Central memory CD8-positive, alpha-beta T cell (primary cell): Measurements from ENCODE around the gene R3HCC1L.
"Not testable (repeated sequence)": the region's sequence is repeated elsewhere in the genome, so short reads cannot be mapped to it uniquely, and the experiment has no call there.

Source experiments
- ATAC-seq: fragments of 150-1000 bp; cut with Tn5 transposase; replicated peaks from 2 replicates; pipeline ENCODE4 v1.10.0; 2022; ENCODE audit warnings: mild to moderate bottlenecking, moderate FRiP score, moderate number of reproducible peaks; ENCODE audit not compliant: poor library complexity, severe bottlenecking; ENCODE audit errors: extremely low read depth
- DNase-seq, 2 donors: peaks; one replicate each; pipeline ENCODE4 v3.0.0; 2021; ENCODE audit warnings: low spot score in 2 of 2
- H3K27ac Mint-ChIP-seq: one replicate; pipeline ENCODE4 v1.8.0; 2022; ENCODE audit warnings: low read depth, mild to moderate bottlenecking, moderate library complexity, mixed read lengths
- H3K27me3 Mint-ChIP-seq: one replicate; pipeline ENCODE4 v1.8.0; 2022; ENCODE audit warnings: mixed read lengths
- H3K36me3 Mint-ChIP-seq: one replicate; pipeline ENCODE4 v1.8.0; 2022; ENCODE audit warnings: mild to moderate bottlenecking, moderate library complexity, mixed read lengths; ENCODE audit not compliant: insufficient read depth
- H3K4me1 Mint-ChIP-seq: one replicate; pipeline ENCODE4 v1.8.0; 2022; ENCODE audit warnings: mixed read lengths
- H3K4me3 Mint-ChIP-seq: one replicate; pipeline ENCODE4 v1.8.0; 2022; ENCODE audit warnings: mild to moderate bottlenecking, moderate library complexity, mixed read lengths
- H3K9me3 Mint-ChIP-seq: one replicate; pipeline ENCODE4 v1.8.0; 2022; ENCODE audit warnings: mixed read lengths

Gene R3HCC1L

GRCh38 chr10:98136775-98137174 lies 2.3 kb downstream of the R3HCC1L start:
- DNase-seq, H3K4me3 Mint-ChIP-seq: not testable (repeated sequence)
- H3K4me1 Mint-ChIP-seq, result peaks cover 43% of the 10 kb centered on the region

GRCh38 chr10:98138031-98138430 lies 3.6 kb downstream of the R3HCC1L start:
- Mint-ChIP-seq H3K4me1 (peaks cover 50% of the 10 kb centered on the region), H3K27me3 (no peaks in the 10 kb centered on the region), H3K36me3 (peaks cover 5% of the 10 kb centered on the region), H3K27ac (no peak overlapping the region), H3K4me3 (no peak overlapping the region), H3K9me3 (no peaks in the 10 kb centered on the region)
- ATAC-seq, result no peak
- DNase-seq, result no peak

More at GRCh38 chr10:98136775-98137174, 2.3 kb downstream of the R3HCC1L start:
- not testable (repeated sequence) for H3K36me3 Mint-ChIP-seq, ATAC-seq, H3K9me3 Mint-ChIP-seq, H3K27me3 Mint-ChIP-seq, H3K27ac Mint-ChIP-seq

GRCh38 chr10:98139431-98139830 lies 5.0 kb downstream of the R3HCC1L start:
- no peak overlapping the region for H3K27ac Mint-ChIP-seq
- no peak overlapping the region for H3K4me3 Mint-ChIP-seq
- no peaks in the 10 kb centered on the region for H3K27me3 Mint-ChIP-seq
- H3K4me1 Mint-ChIP-seq, result peaks cover 45% of the 10 kb centered on the region
- DNase-seq (no peak), ATAC-seq (no peak)
- H3K36me3 Mint-ChIP-seq, result peaks cover 4% of the 10 kb centered on the region
- no peaks in the 10 kb centered on the region for H3K9me3 Mint-ChIP-seq

GRCh38 chr10:98141484-98142073 lies 7.1 kb downstream of the R3HCC1L start:
- Mint-ChIP-seq H3K4me3 (no peak overlapping the region), H3K9me3 (no peaks in the 10 kb centered on the region), H3K4me1 (peaks cover 41% of the 10 kb centered on the region), H3K36me3 (peaks cover 2% of the 10 kb centered on the region), H3K27ac (no peak overlapping the region), H3K27me3 (no peaks in the 10 kb centered on the region)
- ATAC-seq (no peak), DNase-seq (no peak)

- H3K9me3 Mint-ChIP-seq, result peaks cover 16% of the 10 kb centered on the region
- no peak overlapping the region for H3K4me3 Mint-ChIP-seq
- DNase-seq, result no peak
- no peaks in the 10 kb centered on the region for H3K27me3 Mint-ChIP-seq
- no peak for ATAC-seq
- H3K4me1 Mint-ChIP-seq, result peaks cover 59% of the 10 kb centered on the region
- no peak overlapping the region for H3K27ac Mint-ChIP-seq
- H3K36me3 Mint-ChIP-seq, result peaks cover 1% of the 10 kb centered on the region
Measured at GRCh38 chr10:98144985-98145384, 10.5 kb downstream of the R3HCC1L start.

GRCh38 chr10:98149858-98150257 lies 15.4 kb downstream of the R3HCC1L start:
- peaks cover 60% of the 10 kb centered on the region for H3K4me1 Mint-ChIP-seq
- ATAC-seq (no peak), DNase-seq (no peak)
- no peaks in the 10 kb centered on the region for H3K27me3 Mint-ChIP-seq
- no peak overlapping the region for H3K4me3 Mint-ChIP-seq
- no peak overlapping the region for H3K27ac Mint-ChIP-seq
- H3K36me3 Mint-ChIP-seq, result peaks cover 12% of the 10 kb centered on the region
- H3K9me3 Mint-ChIP-seq, result peaks cover 22% of the 10 kb centered on the region

GRCh38 chr10:98150544-98150943 lies 16.1 kb downstream of the R3HCC1L start:
- peaks cover 60% of the 10 kb centered on the region for H3K4me1 Mint-ChIP-seq
- H3K36me3 Mint-ChIP-seq, result peaks cover 11% of the 10 kb centered on the region
- H3K4me3 Mint-ChIP-seq, result no peak overlapping the region
- H3K27ac Mint-ChIP-seq, result no peak overlapping the region
- DNase-seq (no peak), ATAC-seq (no peak)
- peaks cover 22% of the 10 kb centered on the region for H3K9me3 Mint-ChIP-seq
- H3K27me3 Mint-ChIP-seq, result no peaks in the 10 kb centered on the region

- not testable (repeated sequence) for ATAC-seq, H3K27ac Mint-ChIP-seq, H3K27me3 Mint-ChIP-seq, DNase-seq, H3K4me3 Mint-ChIP-seq
- H3K36me3 Mint-ChIP-seq, result peaks cover 25% of the 10 kb centered on the region
- peaks cover 16% of the 10 kb centered on the region for H3K9me3 Mint-ChIP-seq
- H3K4me1 Mint-ChIP-seq, result peaks cover 57% of the 10 kb centered on the region
Measured at GRCh38 chr10:98152778-98153177, 18.3 kb downstream of the R3HCC1L start.

- peaks cover 57% of the 10 kb centered on the region for H3K4me1 Mint-ChIP-seq
- H3K9me3 Mint-ChIP-seq, result peaks cover 16% of the 10 kb centered on the region
- not testable (repeated sequence) for H3K27ac Mint-ChIP-seq, ATAC-seq, H3K27me3 Mint-ChIP-seq, DNase-seq, H3K4me3 Mint-ChIP-seq
- peaks cover 25% of the 10 kb centered on the region for H3K36me3 Mint-ChIP-seq
Measured at GRCh38 chr10:98153213-98153958, 18.9 kb downstream of the R3HCC1L start.

- Mint-ChIP-seq H3K27me3 (no peaks in the 10 kb centered on the region), H3K36me3 (peaks cover 27% of the 10 kb centered on the region), H3K4me3 (no peak overlapping the region), H3K9me3 (peaks cover 16% of the 10 kb centered on the region), H3K27ac (no peak overlapping the region), H3K4me1 (peaks cover 50% of the 10 kb centered on the region)
- ATAC-seq (no peak), DNase-seq (no peak)
Measured at GRCh38 chr10:98154076-98154475, 19.6 kb downstream of the R3HCC1L start.

- ATAC-seq (no peak), DNase-seq (no peak)
- H3K27ac Mint-ChIP-seq, result no peak overlapping the region
- H3K9me3 Mint-ChIP-seq, result no peaks in the 10 kb centered on the region
- H3K27me3 Mint-ChIP-seq, result no peaks in the 10 kb centered on the region
- no peak overlapping the region for H3K4me3 Mint-ChIP-seq
- peaks cover 23% of the 10 kb centered on the region for H3K4me1 Mint-ChIP-seq
- peaks cover 21% of the 10 kb centered on the region for H3K36me3 Mint-ChIP-seq
Measured at GRCh38 chr10:98158576-98158975, 24.1 kb downstream of the R3HCC1L start.

- DNase-seq (no peak), ATAC-seq (peak; percentile 19)
- Mint-ChIP-seq H3K4me3 (no peak overlapping the region), H3K4me1 (peaks cover 40% of the 10 kb centered on the region), H3K36me3 (peaks cover 14% of the 10 kb centered on the region), H3K27ac (peak overlapping the region; percentile 54), H3K9me3 (no peaks in the 10 kb centered on the region), H3K27me3 (no peaks in the 10 kb centered on the region)
Measured at GRCh38 chr10:98163941-98164340, 29.5 kb downstream of the R3HCC1L start.

- ATAC-seq (peak; percentile 31), DNase-seq (no peak)
- peak overlapping the region; percentile 23 for H3K27ac Mint-ChIP-seq
- H3K4me1 Mint-ChIP-seq, result peaks cover 63% of the 10 kb centered on the region
- no peaks in the 10 kb centered on the region for H3K27me3 Mint-ChIP-seq
- H3K9me3 Mint-ChIP-seq, result no peaks in the 10 kb centered on the region
- H3K36me3 Mint-ChIP-seq, result peaks cover 18% of the 10 kb centered on the region
- no peak overlapping the region for H3K4me3 Mint-ChIP-seq
Measured at GRCh38 chr10:98167191-98167590, 32.7 kb downstream of the R3HCC1L start.
